ENCODE measurements around the gene RPLP2.

Gene RPLP2

DNA sequence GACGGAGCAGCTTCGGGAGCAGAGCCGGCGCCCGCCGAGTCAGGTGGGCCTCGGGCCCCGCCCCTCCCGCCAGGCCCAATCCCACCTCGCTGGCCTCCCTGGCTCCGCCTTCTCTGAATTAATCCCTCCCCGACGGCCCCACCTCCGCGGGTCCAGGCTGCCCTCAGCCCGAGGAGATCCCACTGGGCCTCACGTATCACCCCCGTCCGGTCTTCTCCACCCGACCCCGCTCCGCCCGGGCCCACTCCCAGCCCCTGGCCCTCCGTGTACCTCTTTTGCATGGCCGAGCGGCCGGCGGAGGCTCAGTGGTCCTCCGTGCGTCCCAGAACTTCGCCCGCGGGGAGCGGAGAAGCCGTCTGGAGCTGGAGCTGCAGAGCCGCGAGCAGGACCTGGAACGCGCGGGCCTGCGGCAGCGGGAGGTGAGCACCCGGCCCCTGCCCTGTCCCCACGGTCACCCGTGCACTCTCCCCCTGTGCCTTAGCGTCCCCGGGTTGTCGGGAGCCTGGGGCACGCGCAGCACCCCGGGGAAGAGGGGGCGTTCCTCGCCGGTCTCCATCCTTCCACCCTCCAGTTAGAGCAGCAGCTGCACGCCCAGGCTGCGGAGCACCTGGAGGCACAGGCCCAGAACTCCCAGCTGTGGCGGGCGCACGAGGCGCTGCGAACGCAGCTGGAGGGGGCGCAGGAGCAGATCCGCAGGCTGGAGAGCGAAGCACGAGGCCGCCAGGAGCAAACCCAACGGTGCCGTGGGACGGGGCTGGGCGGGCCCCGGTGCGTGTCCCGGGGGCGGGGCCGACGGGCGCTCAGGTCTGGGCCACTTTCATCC lies 20.7 kb downstream of the RPLP2 start:
- TF ChIP-seq TEAD4 (IDR thresholded peaks at IDR 0.05) (no peak), EGR1 (IDR thresholded peaks at IDR 0.05) (no peak), TCF12 (IDR thresholded peaks at IDR 0.05; ENCODE audit: low read depth) (no peak), CEBPB (IDR thresholded peaks at IDR 0.05) (no peak), RAD21 (IDR thresholded peaks at IDR 0.05; ENCODE audit: low read depth) (no peak), FOXM1 (IDR thresholded peaks at IDR 0.05; ENCODE audit: borderline replicate concordance, low read depth) (no peak), YY1 (IDR thresholded peaks at IDR 0.05; ENCODE audit: low read depth) (no peak), REST (IDR thresholded peaks at IDR 0.05; ENCODE audit: low read depth) (no peak), NFIC (IDR thresholded peaks at IDR 0.05) (no peak), ZBTB7A (IDR thresholded peaks at IDR 0.05; ENCODE audit: low read depth) (no peak), CREB1 (IDR thresholded peaks at IDR 0.05; ENCODE audit: low read depth) (no peak), EP300 (IDR thresholded peaks at IDR 0.05; ENCODE audit: borderline replicate concordance) (no peak), TAF1 (IDR thresholded peaks at IDR 0.05; ENCODE audit: low read depth) (no peak), USF1 (IDR thresholded peaks at IDR 0.05) (no peak)
- TF ChIP-seq, protein P1, sequence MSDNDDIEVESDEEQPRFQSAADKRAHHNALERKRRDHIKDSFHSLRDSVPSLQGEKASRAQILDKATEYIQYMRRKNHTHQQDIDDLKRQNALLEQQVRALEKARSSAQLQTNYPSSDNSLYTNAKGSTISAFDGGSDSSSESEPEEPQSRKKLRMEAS (IDR thresholded peaks at IDR 0.05), result no peak

GRCh38 chr11:831118-831864 lies 21.5 kb downstream of the RPLP2 start:
- no peak for TF ChIP-seq TAF1 (IDR thresholded peaks at IDR 0.05; ENCODE audit: low read depth)
- no peak for TF ChIP-seq USF1 (IDR thresholded peaks at IDR 0.05)
- no peak for TF ChIP-seq CEBPB (IDR thresholded peaks at IDR 0.05)
- no peak for TF ChIP-seq CREB1 (IDR thresholded peaks at IDR 0.05; ENCODE audit: low read depth)
- no peak for TF ChIP-seq RAD21 (IDR thresholded peaks at IDR 0.05; ENCODE audit: low read depth)

DNA sequence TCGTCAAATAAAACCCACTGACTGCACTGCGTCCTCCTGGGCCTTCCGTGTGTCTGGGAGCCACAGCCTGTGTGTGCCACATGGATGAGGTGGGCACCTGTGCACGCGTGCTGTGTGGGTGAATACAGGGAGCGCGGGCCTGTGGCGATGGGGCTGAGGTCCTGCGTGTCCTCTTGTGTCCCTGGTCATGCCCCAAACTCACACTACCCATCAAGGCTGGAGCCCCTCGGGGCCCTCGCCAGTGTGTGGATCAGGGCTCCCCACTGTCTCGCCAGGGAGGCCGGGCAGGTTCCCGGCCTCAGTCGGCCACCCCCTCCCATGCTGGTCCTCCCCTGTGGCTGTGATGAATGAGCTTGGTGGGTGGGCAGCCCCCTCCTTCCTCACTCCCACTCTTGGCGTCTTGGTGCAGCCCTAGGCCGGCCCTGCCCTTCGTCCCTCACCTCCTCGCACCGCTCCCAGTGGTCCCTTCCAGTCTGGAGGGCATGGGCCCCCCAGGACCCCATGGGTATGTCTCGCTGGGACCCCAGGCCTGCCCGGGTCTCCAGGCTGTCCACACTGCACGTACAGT lies 22.3 kb downstream of the RPLP2 start:
- TF ChIP-seq TCF12 (IDR thresholded peaks at IDR 0.05; ENCODE audit: low read depth), result no peak
- peak; percentile 84; the same call in 1 of the 2 replicates for TF ChIP-seq ZBTB7A (IDR thresholded peaks at IDR 0.05; ENCODE audit: low read depth)

- TF ChIP-seq EP300 (IDR thresholded peaks at IDR 0.05; ENCODE audit: borderline replicate concordance) (no peak), NFIC (IDR thresholded peaks at IDR 0.05) (no peak), TCF12 (IDR thresholded peaks at IDR 0.05; ENCODE audit: low read depth) (no peak), CEBPB (IDR thresholded peaks at IDR 0.05) (no peak), CREB1 (IDR thresholded peaks at IDR 0.05; ENCODE audit: low read depth) (no peak), USF1 (IDR thresholded peaks at IDR 0.05) (no peak), ZBTB7A (IDR thresholded peaks at IDR 0.05; ENCODE audit: low read depth) (0 out of 2 replicates have a peak, but pooled peaks have one; percentile 15), TAF1 (IDR thresholded peaks at IDR 0.05; ENCODE audit: low read depth) (no peak), YY1 (IDR thresholded peaks at IDR 0.05; ENCODE audit: low read depth) (no peak; the same call in 1 of the 2 replicates), RAD21 (IDR thresholded peaks at IDR 0.05; ENCODE audit: low read depth) (no peak), EGR1 (IDR thresholded peaks at IDR 0.05) (peak; percentile 90), REST (IDR thresholded peaks at IDR 0.05; ENCODE audit: low read depth) (no peak), FOXM1 (IDR thresholded peaks at IDR 0.05; ENCODE audit: borderline replicate concordance, low read depth) (no peak), TEAD4 (IDR thresholded peaks at IDR 0.05) (no peak; the same call in 1 of the 2 replicates)
- TF ChIP-seq, protein P1 (IDR thresholded peaks at IDR 0.05), result peak; percentile 17; the same call in 1 of the 2 replicates
Measured at GRCh38 chr11:832529-833113, 22.9 kb downstream of the RPLP2 start, which contains the start of gene CD151. CD151 (plus strand) TSS chr11:832952; CDS start chr11:836070, 3,118 bp downstream.

Data from Ishikawa (cell line).